Stimulated activated CD4-positive, alpha-beta T cell treated with anti-CD3 and anti-CD28 coated beads, Interleukin-15, amount 100 ng/mL, for 1 hour (primary cell): ENCODE results near the gene VLDLR.

Source experiments
- DNase-seq, 2 donors: peaks; one replicate each; pipeline ENCODE4 v3.0.0-alpha.2; 2020; ENCODE audit warnings: low read depth in 1 of 2, low spot score in 1 of 2

The VLDLR gene

GRCh38 chr9:2620919-2621721 lies 467 bp upstream of the VLDLR start:
- DNase-seq = peak in 1 of 2 donors; percentile 31

DNA sequence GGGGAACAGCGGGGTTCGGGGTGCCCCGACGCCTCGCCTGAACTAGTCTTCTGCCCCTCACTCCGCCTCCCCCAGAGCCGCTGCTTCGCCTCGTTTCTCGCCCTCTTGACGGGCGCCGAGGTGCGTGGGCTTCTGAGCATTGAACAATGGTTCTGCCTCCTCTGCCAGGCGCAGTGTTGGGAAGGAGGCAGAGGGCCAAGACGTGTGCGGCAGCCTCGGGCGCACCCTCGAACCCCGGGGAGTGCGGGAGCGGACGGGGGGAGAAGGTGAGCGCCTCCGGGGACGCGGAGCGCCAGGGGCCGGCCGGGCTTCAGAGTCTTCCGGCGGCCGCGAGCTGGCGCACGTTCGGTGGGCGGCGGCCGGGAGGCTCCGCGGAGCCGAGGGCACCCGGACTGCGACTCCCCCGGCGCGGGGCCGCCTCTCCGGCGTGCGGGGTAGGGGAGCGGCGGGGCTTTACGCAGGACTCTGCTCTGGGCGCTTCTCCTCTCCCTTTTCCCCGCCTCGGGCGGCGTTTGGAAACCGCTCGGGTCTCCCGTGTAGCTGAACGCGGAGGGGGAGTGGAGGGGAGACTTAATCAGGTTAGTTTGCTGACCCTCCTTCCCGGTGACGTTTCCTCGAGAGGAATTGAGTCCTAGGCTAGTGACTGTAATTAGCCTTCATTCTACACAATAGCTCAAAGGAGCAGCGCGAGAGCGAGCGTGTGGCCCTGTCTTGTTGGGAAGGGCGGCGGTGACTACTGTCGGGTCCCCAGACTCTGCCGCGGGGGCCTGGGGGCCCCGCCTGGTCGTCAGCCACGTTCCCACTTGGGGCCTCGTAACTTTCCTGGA lies 1.1 kb downstream of the VLDLR start:
- DNase-seq = peak in 1 of 2 donors; percentile 1

GRCh38 chr9:2623288-2624050 lies 1.9 kb downstream of the VLDLR start:
- no peak for DNase-seq

DNA sequence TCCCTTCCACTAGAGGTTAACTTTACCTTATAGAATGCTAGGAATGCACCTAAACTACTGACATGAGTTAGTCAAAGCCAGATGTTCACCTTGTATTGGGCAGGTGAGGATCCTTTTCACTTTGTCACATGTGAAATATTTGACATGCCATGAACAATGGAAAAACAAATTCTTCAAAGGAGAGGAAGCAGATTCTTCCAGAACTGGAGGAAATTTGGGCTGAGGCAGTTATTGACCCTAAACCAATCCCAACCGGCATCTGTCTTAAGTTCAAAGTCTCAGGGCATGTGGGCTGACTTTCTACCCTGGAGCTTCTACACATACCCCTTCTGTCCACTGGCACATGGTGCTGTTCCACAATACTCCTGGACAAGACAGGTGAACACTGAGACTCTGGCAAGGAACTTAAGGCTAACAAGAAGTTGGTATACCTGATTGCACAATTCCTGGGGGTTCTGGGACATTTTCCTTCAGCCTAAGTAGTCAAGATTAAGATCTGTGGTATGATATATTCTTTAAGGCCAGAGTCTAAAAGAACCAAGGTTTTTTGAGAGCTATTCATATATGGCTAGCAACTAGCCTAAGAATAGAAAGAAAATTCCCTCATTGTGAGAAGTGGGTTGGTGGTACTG lies 2.6 kb downstream of the VLDLR start:
- DNase-seq = no peak

GRCh38 chr9:2625427-2625826 lies 3.8 kb downstream of the VLDLR start:
- DNase-seq = no peak

DNA sequence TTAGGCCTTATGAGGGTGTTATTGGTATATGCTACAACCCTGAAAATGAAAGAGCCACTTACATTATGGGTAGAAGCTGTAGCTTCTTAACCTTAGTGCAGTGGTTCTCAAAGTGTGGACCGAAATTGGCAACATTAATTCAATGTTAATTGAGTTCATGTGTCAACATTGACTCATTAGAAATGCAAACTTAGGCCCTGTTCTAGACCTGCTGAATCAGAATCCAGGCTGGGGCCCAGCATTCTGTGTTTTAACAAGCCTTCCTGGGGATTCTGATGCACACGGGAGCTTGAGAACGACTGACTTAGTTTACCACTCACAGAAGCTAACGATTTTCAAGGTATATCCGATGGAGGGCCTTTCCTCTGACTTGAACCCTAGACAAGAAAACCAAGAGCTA lies 7.3 kb downstream of the VLDLR start:
- no peak for DNase-seq

GRCh38 chr9:2630158-2630557 lies 8.6 kb downstream of the VLDLR start:
- no peak for DNase-seq

DNA sequence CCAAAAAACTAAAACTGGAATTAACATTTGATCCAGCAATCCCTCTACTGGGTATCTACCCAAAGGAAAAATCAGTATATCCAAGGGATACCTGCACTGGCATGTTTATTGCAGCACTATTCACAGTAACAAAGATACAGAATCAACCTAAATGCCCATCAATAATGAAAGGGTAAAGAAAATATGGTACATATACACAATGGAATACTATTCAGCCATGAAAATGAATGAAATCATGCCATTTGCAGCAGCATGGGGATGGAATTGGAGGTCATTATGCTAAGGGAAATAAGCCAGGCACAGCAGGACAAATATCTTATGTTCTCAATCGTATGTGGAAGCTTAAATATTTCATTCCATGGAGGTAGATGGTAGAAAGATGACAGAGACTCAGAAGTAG lies 9.7 kb downstream of the VLDLR start:
- DNase-seq = no peak

DNA sequence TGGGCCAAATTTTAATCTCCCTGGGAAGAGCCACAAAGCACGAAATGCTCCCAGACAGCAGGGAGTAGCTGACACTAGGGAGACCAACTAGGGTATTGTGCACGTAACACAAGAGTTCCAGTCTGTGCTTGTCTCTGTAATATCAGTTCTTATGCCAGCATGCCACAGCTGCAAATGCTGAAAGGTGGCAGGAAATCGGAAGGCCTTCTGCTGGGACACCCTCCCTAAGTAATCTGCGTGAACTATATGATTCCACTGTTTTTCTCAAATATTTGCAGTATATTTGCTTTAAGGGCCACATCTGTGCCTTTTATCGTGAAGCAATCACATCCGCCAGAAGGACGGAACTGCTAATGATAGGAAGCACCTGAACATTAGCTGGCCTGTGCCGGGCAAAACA lies 12.6 kb downstream of the VLDLR start:
- no peak for DNase-seq

DNA sequence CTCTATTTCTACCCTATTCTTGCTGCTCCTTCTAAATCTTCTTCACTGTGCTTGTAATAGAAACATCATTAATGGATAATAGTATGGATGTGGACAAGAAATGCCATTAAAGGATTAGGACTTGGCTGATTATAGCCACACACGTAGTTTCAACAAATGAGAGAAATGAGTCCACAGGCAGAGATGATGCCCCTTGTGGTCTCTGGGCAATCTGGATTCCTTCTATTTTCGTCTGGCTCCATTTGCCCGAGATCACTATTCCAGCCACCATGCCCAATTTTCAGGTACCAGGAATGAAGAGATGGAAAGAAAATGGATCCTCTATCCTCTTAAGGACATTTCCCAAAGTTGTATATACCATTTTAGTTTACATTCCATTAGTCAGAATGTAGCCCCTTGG lies 13.2 kb downstream of the VLDLR start:
- DNase-seq = no peak

GRCh38 chr9:2635922-2636321 lies 14.3 kb downstream of the VLDLR start:
- DNase-seq = no peak

- no peak for DNase-seq
These were observed 15.8 kb downstream of the VLDLR start for GRCh38 chr9:2637390-2637789.

DNA sequence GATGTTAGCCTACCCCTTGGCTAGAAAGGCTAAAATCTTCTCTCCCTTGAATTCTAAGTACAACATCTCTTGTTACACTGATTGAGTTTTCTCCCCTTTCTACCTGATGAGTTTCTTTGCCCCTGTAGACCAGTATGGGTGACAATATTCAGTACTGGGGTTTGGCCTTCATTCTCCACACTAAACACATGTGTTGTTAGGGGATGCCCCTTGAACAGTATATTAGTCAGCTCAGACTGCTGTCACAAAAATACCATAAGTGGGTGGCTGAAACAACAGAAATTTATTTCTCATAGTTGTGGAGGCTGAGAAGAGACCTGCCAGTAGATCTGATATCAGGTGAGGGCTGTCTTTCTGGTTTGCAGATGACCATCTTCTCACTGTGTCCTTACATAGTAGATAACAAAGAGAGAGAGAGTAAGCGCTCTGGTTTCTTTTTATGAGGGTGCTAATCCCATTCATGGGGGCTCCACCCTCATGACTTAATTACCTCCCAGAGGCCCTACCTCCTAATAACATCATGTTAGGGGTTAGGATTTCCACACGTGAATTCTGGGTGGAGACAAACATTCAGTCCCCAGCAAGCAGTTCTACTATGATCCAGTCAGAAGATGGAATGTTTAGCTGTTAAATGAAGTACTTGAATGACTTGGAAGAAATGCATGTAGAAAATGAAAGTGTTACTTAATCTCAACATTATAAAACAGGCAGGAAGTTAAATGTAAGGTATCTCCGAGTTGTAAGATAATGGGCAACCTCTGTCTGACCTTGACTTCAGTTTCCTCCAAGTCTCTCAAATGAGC lies 17.5 kb downstream of the VLDLR start:
- no peak for DNase-seq

DNA sequence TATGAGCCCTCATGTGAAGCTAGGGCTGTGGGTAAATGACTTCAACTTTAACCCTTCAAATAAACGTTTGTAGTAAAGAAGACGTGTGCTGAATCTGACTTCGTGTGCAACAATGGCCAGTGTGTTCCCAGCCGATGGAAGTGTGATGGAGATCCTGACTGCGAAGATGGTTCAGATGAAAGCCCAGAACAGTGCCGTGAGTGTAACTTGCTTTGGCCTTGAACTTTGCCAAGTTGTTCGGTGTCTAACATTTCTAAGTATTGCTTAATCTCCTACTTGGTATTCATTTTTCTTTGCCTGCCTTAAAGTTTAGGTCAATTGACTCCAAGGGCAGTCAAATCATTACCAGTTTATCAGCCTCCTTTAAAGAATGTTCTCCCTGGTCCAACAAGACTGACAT lies 18.2 kb downstream of the VLDLR start:
- DNase-seq = no peak

GRCh38 chr9:2640570-2640969 lies 19.0 kb downstream of the VLDLR start:
- no peak for DNase-seq

DNA sequence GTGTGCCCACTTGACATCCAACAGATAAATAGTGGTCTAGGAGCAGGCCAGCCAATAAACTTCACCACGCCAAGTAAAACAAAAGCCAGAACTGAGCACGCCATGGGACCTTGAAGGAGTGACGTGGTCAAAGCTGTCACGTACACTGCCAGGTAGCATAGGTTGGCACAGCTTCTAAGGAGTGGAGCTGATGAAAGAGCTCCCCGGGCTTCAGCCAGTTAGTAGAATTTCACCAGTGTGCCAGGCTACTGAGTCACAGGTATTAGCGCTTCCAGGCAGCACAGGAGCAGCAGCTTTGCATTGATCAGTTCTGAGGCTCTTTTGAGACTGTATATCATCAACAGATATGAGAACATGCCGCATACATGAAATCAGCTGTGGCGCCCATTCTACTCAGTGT lies 19.4 kb downstream of the VLDLR start:
- no peak for DNase-seq

DNA sequence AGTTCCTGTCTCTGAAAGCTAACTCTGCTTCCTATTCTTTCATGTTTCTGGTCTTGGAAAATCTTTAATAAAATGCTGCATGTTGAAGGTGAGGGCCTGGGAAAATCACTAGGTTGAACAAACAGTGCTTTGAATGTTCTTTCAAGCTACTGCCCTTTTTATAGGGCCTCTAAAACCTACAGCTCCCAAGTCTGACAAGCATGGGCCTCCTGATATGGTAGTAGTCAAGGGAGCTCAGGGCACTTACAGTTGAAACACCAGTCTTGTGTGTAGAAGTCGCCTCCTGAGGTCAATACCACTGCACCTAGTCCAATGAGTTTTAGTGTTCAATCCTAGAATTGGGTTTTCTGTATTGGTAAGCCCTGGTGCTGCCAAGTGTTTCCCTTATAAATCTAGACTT lies 20.5 kb downstream of the VLDLR start:
- no peak for DNase-seq

DNA sequence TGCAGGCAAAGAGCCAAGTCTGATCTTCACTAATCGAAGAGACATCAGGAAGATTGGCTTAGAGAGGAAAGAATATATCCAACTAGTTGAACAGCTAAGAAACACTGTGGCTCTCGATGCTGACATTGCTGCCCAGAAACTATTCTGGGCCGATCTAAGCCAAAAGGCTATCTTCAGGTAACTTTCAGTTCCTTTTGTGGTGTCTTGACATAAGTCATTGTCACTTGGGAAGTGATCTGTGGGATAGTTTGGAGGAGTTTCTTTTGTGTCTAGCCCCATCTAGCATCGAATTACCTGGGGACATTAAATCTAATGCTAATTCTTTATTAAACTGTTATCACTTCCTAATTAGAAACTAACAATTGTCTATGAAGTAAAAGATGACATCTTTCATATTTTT lies 24.0 kb downstream of the VLDLR start:
- no peak for DNase-seq

DNA sequence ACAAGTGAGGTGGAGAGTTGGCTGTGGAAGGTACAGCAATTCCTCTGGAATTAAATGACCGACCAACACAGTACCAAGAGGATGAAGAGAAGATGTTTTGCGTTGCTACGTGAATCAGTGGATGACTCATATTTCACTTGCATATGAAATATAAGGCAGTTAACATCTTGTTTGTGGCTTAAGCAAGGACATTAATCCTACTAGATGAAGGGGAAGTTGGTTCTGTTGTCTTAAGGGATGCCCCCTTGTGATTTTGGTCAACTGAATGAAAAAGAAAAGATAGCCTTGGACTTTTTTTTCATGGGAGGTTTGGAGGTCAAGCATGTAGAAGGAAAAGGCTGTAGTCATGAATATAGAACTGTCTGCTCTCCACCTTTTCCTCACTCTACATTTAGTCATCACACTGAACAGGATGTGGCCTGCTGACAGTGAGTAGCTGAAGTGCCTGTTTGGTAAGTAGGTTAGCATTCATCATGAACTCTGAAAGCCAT lies 33.9 kb downstream of the VLDLR start:
- no peak for DNase-seq

DNA sequence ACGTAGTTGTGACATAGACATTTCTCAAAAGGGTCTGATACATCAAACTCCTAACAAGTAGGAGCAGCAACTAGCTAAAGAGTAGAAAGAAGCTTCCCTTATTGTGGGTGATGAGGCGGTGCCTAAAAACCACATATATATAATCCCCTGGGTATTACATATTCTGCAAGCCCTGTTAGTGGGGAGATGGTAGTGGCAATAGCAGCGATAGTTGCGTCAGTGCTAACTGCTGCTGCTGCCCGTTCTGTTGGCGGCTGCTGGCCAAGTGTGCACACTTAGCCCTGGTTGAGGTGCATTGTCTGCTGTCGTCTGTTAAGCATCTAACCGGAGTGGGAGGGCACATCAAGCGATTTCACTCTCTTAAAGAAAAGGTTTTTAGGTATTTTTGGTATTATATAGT lies 35.8 kb downstream of the VLDLR start:
- no peak for DNase-seq
